ENCODE measurements around the gene RAB11FIP2.

RAB11FIP2 gene

GRCh38 chr10:117994771-117995170 is 52.0 kb downstream of the RAB11FIP2 start:
- TF ChIP-seq, protein P1, sequence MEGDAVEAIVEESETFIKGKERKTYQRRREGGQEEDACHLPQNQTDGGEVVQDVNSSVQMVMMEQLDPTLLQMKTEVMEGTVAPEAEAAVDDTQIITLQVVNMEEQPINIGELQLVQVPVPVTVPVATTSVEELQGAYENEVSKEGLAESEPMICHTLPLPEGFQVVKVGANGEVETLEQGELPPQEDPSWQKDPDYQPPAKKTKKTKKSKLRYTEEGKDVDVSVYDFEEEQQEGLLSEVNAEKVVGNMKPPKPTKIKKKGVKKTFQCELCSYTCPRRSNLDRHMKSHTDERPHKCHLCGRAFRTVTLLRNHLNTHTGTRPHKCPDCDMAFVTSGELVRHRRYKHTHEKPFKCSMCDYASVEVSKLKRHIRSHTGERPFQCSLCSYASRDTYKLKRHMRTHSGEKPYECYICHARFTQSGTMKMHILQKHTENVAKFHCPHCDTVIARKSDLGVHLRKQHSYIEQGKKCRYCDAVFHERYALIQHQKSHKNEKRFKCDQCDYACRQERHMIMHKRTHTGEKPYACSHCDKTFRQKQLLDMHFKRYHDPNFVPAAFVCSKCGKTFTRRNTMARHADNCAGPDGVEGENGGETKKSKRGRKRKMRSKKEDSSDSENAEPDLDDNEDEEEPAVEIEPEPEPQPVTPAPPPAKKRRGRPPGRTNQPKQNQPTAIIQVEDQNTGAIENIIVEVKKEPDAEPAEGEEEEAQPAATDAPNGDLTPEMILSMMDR (IDR thresholded peaks at IDR 0.05; ENCODE audit: insufficient read depth, low read length, poor library complexity, severe bottlenecking), result no peak
- H3K27me3 ChIP-seq (replicated peaks; ENCODE audit: control insufficient read depth, insufficient read depth, low read length), result no peaks in the 10 kb centered on the region
- DNase-seq (ENCODE audit: extremely low read depth, insufficient read length), result no peak
- no peak overlapping the region for H3K4me3 ChIP-seq (replicated peaks; ENCODE audit: low read depth, low read length)
- H3K36me3 ChIP-seq (ENCODE audit: control insufficient read depth, insufficient read depth, low read length), result no peaks in the 10 kb centered on the region

DNA sequence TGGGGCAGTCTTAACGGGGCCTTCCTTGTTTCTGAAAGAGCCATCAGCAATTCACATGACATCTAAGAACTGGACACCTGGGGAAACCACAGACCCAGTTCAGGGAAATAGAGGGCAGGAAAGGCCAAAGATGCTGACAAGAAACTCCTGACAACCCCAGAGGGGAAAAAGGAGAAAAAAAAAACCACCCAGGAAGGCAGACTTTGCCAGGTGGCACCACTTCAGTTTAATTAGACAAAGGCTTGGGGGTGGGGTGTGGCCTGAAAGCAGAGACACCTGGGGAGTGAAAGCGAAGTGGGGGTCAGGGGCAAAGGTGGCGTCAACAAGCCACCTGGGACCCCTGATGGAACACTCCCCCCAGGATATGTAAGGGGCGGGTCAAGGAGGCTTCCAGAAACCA is 53.6 kb downstream of the RAB11FIP2 start:
- Histone ChIP-seq H3K4me3 (replicated peaks; ENCODE audit: low read depth, low read length) (no peak overlapping the region), H3K27me3 (replicated peaks; ENCODE audit: control insufficient read depth, insufficient read depth, low read length) (no peaks in the 10 kb centered on the region), H3K36me3 (ENCODE audit: control insufficient read depth, insufficient read depth, low read length) (no peaks in the 10 kb centered on the region)
- no peak for DNase-seq (ENCODE audit: extremely low read depth, insufficient read length)
- TF ChIP-seq, protein P1 (IDR thresholded peaks at IDR 0.05; ENCODE audit: insufficient read depth, low read length, poor library complexity, severe bottlenecking), result no peak

DNA sequence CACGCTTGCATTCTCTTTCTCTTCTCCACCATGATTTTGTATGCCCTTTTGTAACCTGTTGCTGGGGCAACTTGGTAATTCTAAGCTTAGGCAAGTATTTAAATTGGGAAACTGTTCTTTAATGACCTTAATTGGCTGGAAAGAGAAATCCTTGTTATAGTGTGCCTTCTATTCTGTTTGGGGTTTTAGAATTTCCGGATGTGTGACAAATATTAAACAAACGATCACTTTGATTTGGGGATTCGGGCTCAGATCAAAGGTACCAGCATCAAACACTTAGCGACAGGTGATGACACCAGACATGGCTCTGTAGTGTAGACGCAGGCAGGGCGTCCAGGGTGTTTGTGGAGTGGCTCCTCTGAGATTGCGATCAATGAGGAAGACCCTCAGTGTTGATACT is 55.0 kb downstream of the RAB11FIP2 start:
- TF ChIP-seq, protein P1 (IDR thresholded peaks at IDR 0.05; ENCODE audit: insufficient read depth, low read length, poor library complexity, severe bottlenecking), result no peak
- no peaks in the 10 kb centered on the region for H3K36me3 ChIP-seq (ENCODE audit: control insufficient read depth, insufficient read depth, low read length)
- no peak overlapping the region for H3K4me3 ChIP-seq (replicated peaks; ENCODE audit: low read depth, low read length)
- H3K27me3 ChIP-seq (replicated peaks; ENCODE audit: control insufficient read depth, insufficient read depth, low read length), result no peaks in the 10 kb centered on the region
- DNase-seq (ENCODE audit: extremely low read depth, insufficient read length), result no peak

GRCh38 chr10:117989962-117990361 is 56.8 kb downstream of the RAB11FIP2 start:
- Histone ChIP-seq H3K4me3 (replicated peaks; ENCODE audit: low read depth, low read length) (no peak overlapping the region), H3K27me3 (replicated peaks; ENCODE audit: control insufficient read depth, insufficient read depth, low read length) (no peaks in the 10 kb centered on the region), H3K36me3 (ENCODE audit: control insufficient read depth, insufficient read depth, low read length) (no peaks in the 10 kb centered on the region)
- TF ChIP-seq, protein P1 (IDR thresholded peaks at IDR 0.05; ENCODE audit: insufficient read depth, low read length, poor library complexity, severe bottlenecking), result no peak
- no peak for DNase-seq (ENCODE audit: extremely low read depth, insufficient read length)

- H3K27me3 ChIP-seq (replicated peaks; ENCODE audit: control insufficient read depth, insufficient read depth, low read length), result no peaks in the 10 kb centered on the region
- TF ChIP-seq, protein P1 (IDR thresholded peaks at IDR 0.05; ENCODE audit: insufficient read depth, low read length, poor library complexity, severe bottlenecking), result no peak
- H3K4me3 ChIP-seq (replicated peaks; ENCODE audit: low read depth, low read length), result no peak overlapping the region
- no peak for DNase-seq (ENCODE audit: extremely low read depth, insufficient read length)
- H3K36me3 ChIP-seq (ENCODE audit: control insufficient read depth, insufficient read depth, low read length), result no peaks in the 10 kb centered on the region
These were observed 57.9 kb downstream of the RAB11FIP2 start for GRCh38 chr10:117988814-117989213.

GRCh38 chr10:117987244-117987909 is 59.4 kb downstream of the RAB11FIP2 start:
- H3K36me3 ChIP-seq (ENCODE audit: control insufficient read depth, insufficient read depth, low read length), result no peaks in the 10 kb centered on the region
- H3K4me3 ChIP-seq (replicated peaks; ENCODE audit: low read depth, low read length), result no peak overlapping the region
- TF ChIP-seq, protein P1 (IDR thresholded peaks at IDR 0.05; ENCODE audit: insufficient read depth, low read length, poor library complexity, severe bottlenecking), result no peak
- no peak for DNase-seq (ENCODE audit: extremely low read depth, insufficient read length)
- no peaks in the 10 kb centered on the region for H3K27me3 ChIP-seq (replicated peaks; ENCODE audit: control insufficient read depth, insufficient read depth, low read length)

Measured in GM06990 (cell line).